ENCODE measurements around the gene GID8.

- TF ChIP-seq CTCF (IDR thresholded peaks at IDR 0.05) (no peak), POLR2AphosphoS5 (IDR thresholded peaks at IDR 0.05) (no peak), POLR2A (IDR thresholded peaks at IDR 0.05) (no peak)
These were observed 6.2 kb downstream of the GID8 start for GRCh38 chr20:62944184-62944583.
